GM12878 (cell line): ENCODE measurements around the gene ZNF493. TPM values are rescaled to one million over a fixed set of nuclear protein-coding genes. Genes with fewer than 3 reads are reported as not detected.

Experiments
- ATAC-seq: fragments of 200-7000 bp; cut with Tn5 transposase; 3 replicates; pipeline ENCODE4 v1.9.1; 2020; ENCODE audit warnings: mild to moderate bottlenecking, moderate library complexity
- BruUV-seq: library from RNA; stranded (reverse); fragments of 400-500 nt; replicated peaks from 2 replicates; lab custom pipeline; 2021; lab: Mats Ljungman, UMichigan
- CTCF ChIA-PET: fragments of 300-600 bp; sonication (Branson Sonifier 250); formaldehyde crosslinking; extraction: SDS; loops from one replicate; lab custom pipeline; 2021; ENCODE audit warnings: inconsistent platforms; lab: Yijun Ruan, JAX
- POLR2A ChIA-PET: fragments of 350-600 bp; formaldehyde crosslinking; extraction: SDS; loops from one replicate; lab custom pipeline; 2021; ENCODE audit warnings: inconsistent platforms; lab: Charles Lee
- RAD21 ChIA-PET: fragments of 300-600 bp; sonication (Branson Sonifier 250); formaldehyde crosslinking; loops from one replicate; lab custom pipeline; 2023; ENCODE audit warnings: antibody characterized with exemption; ENCODE audit not compliant: unreplicated experiment; lab: Charles Lee
- SMC1A ChIA-PET: fragments of 300-600 bp; sonication (Branson Sonifier 250); formaldehyde crosslinking; loops from one replicate; lab custom pipeline; 2023; ENCODE audit not compliant: unreplicated experiment, uncharacterized antibody; lab: Charles Lee
- DNase-seq: peaks from one replicate; pipeline ENCODE4 v3.0.0-alpha.2; 2011; ENCODE audit warnings: low read depth, low spot score
- FAIRE-seq: peaks from 3 replicates; lab custom pipeline; 2011; peaks lifted over from hg19 to GRCh38; lab: Jason Lieb, UNC
- H2AFZ ChIP-seq: 2 replicates; pipeline ENCODE4 v1.6.0; 2011; ENCODE audit warnings: low read depth, low read length, control low read depth; ENCODE audit not compliant: control insufficient read depth
- H3K27ac ChIP-seq: 2 replicates; pipeline ENCODE4 v1.5.1; 2011; ENCODE audit warnings: control low read depth; ENCODE audit not compliant: control insufficient read depth, insufficient read depth
- H3K27me3 ChIP-seq, 2 experiments: replicated peaks in 1 of 2; 2 replicates each; pipeline versions ENCODE4 v1.6.0 to v1.6.1; 2011; ENCODE audit warnings: low read length in 1 of 2; ENCODE audit not compliant: control insufficient read depth in 2 of 2, insufficient read depth in 2 of 2
- H3K36me3 ChIP-seq, 2 experiments: 2 replicates each; pipeline ENCODE4 v1.5.1; 2011; ENCODE audit warnings: low read length in 1 of 2; ENCODE audit not compliant: control insufficient read depth in 2 of 2, insufficient read depth in 2 of 2
- H3K4me1 ChIP-seq: 2 replicates; pipeline ENCODE4 v1.6.1; 2011; ENCODE audit warnings: mild to moderate bottlenecking, low read length, moderate library complexity, mixed read lengths; ENCODE audit not compliant: control insufficient read depth, insufficient read depth
- H3K4me2 ChIP-seq: 2 replicates; pipeline ENCODE4 v1.6.0; 2011; ENCODE audit warnings: control low read depth; ENCODE audit not compliant: control insufficient read depth, insufficient read depth
- H3K4me3 ChIP-seq: fragments of 200-600 bp; sonication (generic); 2 replicates; pipeline ENCODE4 v1.5.1; 2016
- H3K79me2 ChIP-seq: 2 replicates; pipeline ENCODE4 v1.6.0; 2011; ENCODE audit warnings: low read length; ENCODE audit not compliant: control insufficient read depth, insufficient read depth
- H3K9ac ChIP-seq: 2 replicates; pipeline ENCODE4 v1.8.0; 2011; ENCODE audit warnings: low read length, control low read depth, mixed read lengths; ENCODE audit not compliant: control insufficient read depth, insufficient read depth
- H3K9me3 ChIP-seq: replicated peaks from 3 replicates; pipeline ENCODE4 v1.5.1; 2011; ENCODE audit warnings: mild to moderate bottlenecking, low read length; ENCODE audit not compliant: control insufficient read depth, insufficient read depth
- H4K20me1 ChIP-seq: 2 replicates; pipeline ENCODE4 v1.6.0; 2011; ENCODE audit not compliant: control insufficient read depth, insufficient read depth
- NFYB ChIP-seq: IDR thresholded peaks from 2 replicates; pipeline ENCODE4 v1.6.1; 2011; ENCODE audit warnings: low read depth, mild to moderate bottlenecking, low read length, improper control_type of control experiment, moderate library complexity; ENCODE audit not compliant: insufficient read depth
- POLR2A ChIP-seq: IDR thresholded peaks from 2 replicates; pipeline ENCODE4 v1.6.1; 2011; ENCODE audit warnings: low read depth, mild to moderate bottlenecking, low read length
- YY1 ChIP-seq: IDR thresholded peaks from 2 replicates; pipeline ENCODE4 v1.6.1; 2011; ENCODE audit warnings: low read depth, mild to moderate bottlenecking, low read length
- WGBS: methylation state at CpG from one replicate; pipeline ENCODE4 v1.1.6; 2016; ENCODE audit warnings: low lambda C conversion rate; ENCODE audit not compliant: insufficient replicate concordance, insufficient coverage; ENCODE audit errors: missing lambda C conversion rate; 5-methylcytosine and 5-hydroxymethylcytosine counted together
- in situ Hi-C: fragments of 300-500 bp; cut with MboI; formaldehyde crosslinking; loops from 9 replicates; pipeline ENCODE4 v1.14.3; 2018; ENCODE audit warnings: mixed read lengths
- intact Hi-C: fragments of 100-400 bp; cut with micrococcal nuclease; formaldehyde crosslinking; loops from one replicate; pipeline ENCODE4 v1.14.2; 2022; ENCODE audit not compliant: unreplicated experiment
- polyA plus RNA-seq, 11 experiments: library from polyadenylated mRNA; depleted of rRNA in 4 of 11; unstranded in 6 of 11; stranded (reverse) in 5 of 11; fragments of >200 nt; fragmentation: Nextera tagmentation in 4 of 11; fragmentation: Illumina TruSeq in 1 of 11; extraction: Ambion mirVana in 4 of 11; extraction: Trizol in 1 of 11; gene quantifications; 1 replicate in 1 of 11; 2 replicates in 10 of 11; pipeline versions ENCODE4 v1.2.1 to v1.2.3, GENCODE V29; 2011 to 2016; ENCODE audit warnings: inconsistent platforms in 2 of 11, missing spikeins in 2 of 11, low read depth in 1 of 11
- total RNA-seq, 4 experiments: library from RNA; depleted of rRNA in 3 of 4; stranded (reverse); fragments of >200 nt in 3 of 4; fragmentation: Illumina TruSeq in 1 of 4; extraction: Trizol in 1 of 4; gene quantifications; 2 replicates each; pipeline versions ENCODE4 v1.2.1 to v1.2.3, GENCODE V29; 2013 to 2021

The ZNF493 gene
- total and polyA plus RNA-seq, 10 of the 15 experiments (the other 5 are each of a cell fraction or from before 2014, with no cell fraction given): 2.9 to 17.6 (median 8.3) TPM

GRCh38 chr19:21474671-21475181 lies 77.8 kb downstream of the ZNF493 start:
- ChIA-PET SMC1A (no interaction called here), CTCF (no interaction called here), RAD21 (no interaction called here), POLR2A (no interaction called here)
- FAIRE-seq (no peak), DNase-seq (no peak), ATAC-seq (no peak)
- intact Hi-C loops (no loop called here), in situ Hi-C loops (no loop called here)
- no peaks in the 10 kb centered on the region for H3K4me1 ChIP-seq
- no peak overlapping the region for H3K27ac ChIP-seq
- WGBS: 15% methylated on average over 35 of the region's 37 CpGs
- H3K9me3 ChIP-seq: no peaks in the 10 kb centered on the region; the same call in 2 of the 3 replicates
- no peak overlapping the region for H3K4me2 ChIP-seq
- TF ChIP-seq POLR2A (no peak), NFYB (0 out of 2 replicates have a peak, but pooled peaks have one; percentile 14), YY1 (no peak)
- no peak overlapping the region for H2AFZ ChIP-seq
- H3K4me3 ChIP-seq: no peak overlapping the region
- H4K20me1 ChIP-seq: no peaks in the 10 kb centered on the region
- BruUV-seq: no TSS peak
- no peaks in the 10 kb centered on the region for H3K36me3 ChIP-seq
- H3K9ac ChIP-seq: no peak overlapping the region
- H3K27me3 ChIP-seq: no peaks in the 10 kb centered on the region
- H3K79me2 ChIP-seq: no peaks in the 10 kb centered on the region

Other genes starting within 250 kb of the ZNF493 start
- 9.6 and 11.9 TPM in 2 replicates for gene ZNF708, start 67.7 kb upstream of the ZNF493 start, total RNA-seq (2014; rRNA removed)
- 15.9 and 18.1 TPM in 2 replicates for gene ZNF708, start 67.7 kb upstream of the ZNF493 start, total RNA-seq (2014; rRNA removed; fragmentation: Illumina TruSeq; extraction: Trizol)
- gene ZNF708, start 67.7 kb upstream of the ZNF493 start, total RNA-seq (2021): 8.6 and 9.9 TPM in 2 replicates
- 10.6 and 19.9 TPM in 2 replicates for gene ZNF708, start 67.7 kb upstream of the ZNF493 start, polyA plus RNA-seq (2011; rRNA removed)
- gene ZNF708, start 67.7 kb upstream of the ZNF493 start, polyA plus RNA-seq (2014; fragmentation: Illumina TruSeq; extraction: Trizol): 11.7 and 14.9 TPM in 2 replicates
- gene ZNF708, start 67.7 kb upstream of the ZNF493 start, polyA plus RNA-seq (2014; fragmentation: Nextera tagmentation; extraction: Ambion mirVana): 1 to 10 TPM; 2.7 to 2.9 TPM
- gene ZNF708, start 67.7 kb upstream of the ZNF493 start, polyA plus RNA-seq (2014; rRNA removed): 7.0 and 7.1 TPM in 2 replicates
- 1 to 10 TPM; 4.6 to 7.0 TPM for gene ZNF708, start 67.7 kb upstream of the ZNF493 start, polyA plus RNA-seq (2016; fragmentation: Nextera tagmentation; extraction: Ambion mirVana)
- 14.9 and 18.7 TPM in 2 replicates for gene ZNF738, start 38.1 kb upstream of the ZNF493 start, total RNA-seq (2014; rRNA removed)
- gene ZNF738, start 38.1 kb upstream of the ZNF493 start, total RNA-seq (2014; rRNA removed; fragmentation: Illumina TruSeq; extraction: Trizol): 17.4 and 19.0 TPM in 2 replicates
- 11.4 and 11.6 TPM in 2 replicates for gene ZNF738, start 38.1 kb upstream of the ZNF493 start, total RNA-seq (2021)
- 29.4 and 38.5 TPM in 2 replicates for gene ZNF738, start 38.1 kb upstream of the ZNF493 start, polyA plus RNA-seq (2011; rRNA removed)
- gene ZNF738, start 38.1 kb upstream of the ZNF493 start, polyA plus RNA-seq (2014; fragmentation: Illumina TruSeq; extraction: Trizol): 21.0 and 26.0 TPM in 2 replicates
- 10 to 100 TPM; 13.4 to 15.2 TPM for gene ZNF738, start 38.1 kb upstream of the ZNF493 start, polyA plus RNA-seq (2014; fragmentation: Nextera tagmentation; extraction: Ambion mirVana)
- 18.0 and 20.5 TPM in 2 replicates for gene ZNF738, start 38.1 kb upstream of the ZNF493 start, polyA plus RNA-seq (2014; rRNA removed)
- 10 to 100 TPM; 11.9 to 14.8 TPM for gene ZNF738, start 38.1 kb upstream of the ZNF493 start, polyA plus RNA-seq (2016; fragmentation: Nextera tagmentation; extraction: Ambion mirVana)
- 2.6 and 3.0 TPM in 2 replicates for gene ZNF429, start 108.5 kb downstream of the ZNF493 start, total RNA-seq (2014; rRNA removed)
- gene ZNF429, start 108.5 kb downstream of the ZNF493 start, total RNA-seq (2014; rRNA removed; fragmentation: Illumina TruSeq; extraction: Trizol): 2.8 and 3.1 TPM in 2 replicates
- gene ZNF429, start 108.5 kb downstream of the ZNF493 start, total RNA-seq (2021): 2.2 and 3.0 TPM in 2 replicates
- gene ZNF429, start 108.5 kb downstream of the ZNF493 start, polyA plus RNA-seq (2011; rRNA removed): 1.4 and 1.9 TPM in 2 replicates
- 2.4 and 4.7 TPM in 2 replicates for gene ZNF429, start 108.5 kb downstream of the ZNF493 start, polyA plus RNA-seq (2014; fragmentation: Illumina TruSeq; extraction: Trizol)
- 1 to 10 TPM; 3.3 to 4.3 TPM for gene ZNF429, start 108.5 kb downstream of the ZNF493 start, polyA plus RNA-seq (2014; fragmentation: Nextera tagmentation; extraction: Ambion mirVana)
- 2.3 and 2.4 TPM in 2 replicates for gene ZNF429, start 108.5 kb downstream of the ZNF493 start, polyA plus RNA-seq (2014; rRNA removed)
- gene ZNF429, start 108.5 kb downstream of the ZNF493 start, polyA plus RNA-seq (2016; fragmentation: Nextera tagmentation; extraction: Ambion mirVana): 1 to 10 TPM; 2.8 to 2.9 TPM